GM12878 (cell line): Measurements from ENCODE around the gene JADE1. TPM values are rescaled to one million over a fixed set of nuclear protein-coding genes. Genes with fewer than 3 reads are reported as not detected.
A peak's percentile ranks its signal among the peaks of the same experiment; 100 is the strongest.

ENCODE experiments used
- ATF7 ChIP-seq: fragments of 450-650 bp; IDR thresholded peaks from 2 replicates; pipeline ENCODE4 v1.6.1; 2016; ENCODE audit warnings: low read depth, mild to moderate bottlenecking
- BCL11A ChIP-seq: IDR thresholded peaks from 2 replicates; pipeline ENCODE4 v1.6.1; 2011; ENCODE audit warnings: low read depth, low read length
- BCL3 ChIP-seq: IDR thresholded peaks from 2 replicates; pipeline ENCODE4 v1.6.1; 2011; ENCODE audit warnings: borderline replicate concordance, low read depth, mild to moderate bottlenecking, moderate library complexity, low read length; ENCODE audit not compliant: insufficient read depth, poor library complexity, severe bottlenecking
- CBFB ChIP-seq: IDR thresholded peaks from 2 replicates; pipeline ENCODE4 v1.6.1; 2016; ENCODE audit warnings: antibody characterized with exemption, low read depth
- CBX5 ChIP-seq: sonication (generic); IDR thresholded peaks from 2 replicates; pipeline ENCODE4 v1.6.1; 2016; ENCODE audit warnings: low read depth, moderate library complexity, mild to moderate bottlenecking, inconsistent platforms
- CEBPZ ChIP-seq: fragments of 150-350 bp; IDR thresholded peaks from 2 replicates; pipeline ENCODE4 v1.6.1; 2016; ENCODE audit warnings: low read depth, low read length
- EZH2 ChIP-seq: IDR thresholded peaks from 2 replicates; pipeline ENCODE4 v1.6.1; 2012; ENCODE audit warnings: low read depth, mild to moderate bottlenecking, control low read depth, inconsistent platforms, low read length, borderline replicate concordance; ENCODE audit not compliant: control insufficient read depth
- FOXM1 ChIP-seq: IDR thresholded peaks from 2 replicates; pipeline ENCODE4 v1.6.1; 2012; ENCODE audit warnings: low read depth, mild to moderate bottlenecking, inconsistent platforms, low read length, moderate library complexity
- MEF2A ChIP-seq: IDR thresholded peaks from 2 replicates; pipeline ENCODE4 v1.6.1; 2011; ENCODE audit warnings: low read depth, mild to moderate bottlenecking, low read length, moderate library complexity; ENCODE audit not compliant: insufficient read depth
- PML ChIP-seq: IDR thresholded peaks from 2 replicates; pipeline ENCODE4 v1.6.1; 2012; ENCODE audit warnings: low read length, inconsistent platforms
- RAD21 ChIP-seq: IDR thresholded peaks from 2 replicates; pipeline ENCODE4 v1.6.1; 2011; ENCODE audit warnings: mild to moderate bottlenecking, low read depth, low read length, moderate library complexity; ENCODE audit not compliant: insufficient read depth
- YY1 ChIP-seq: IDR thresholded peaks from 2 replicates; pipeline ENCODE4 v1.6.1; 2011; ENCODE audit warnings: low read depth, mild to moderate bottlenecking, low read length
- ZBED1 ChIP-seq: IDR thresholded peaks from 2 replicates; pipeline ENCODE4 v1.6.1; 2016; ENCODE audit warnings: borderline replicate concordance
- polyA plus RNA-seq, 11 experiments: library from polyadenylated mRNA; depleted of rRNA in 4 of 11; unstranded in 6 of 11; stranded (reverse) in 5 of 11; fragments of >200 nt; fragmentation: Nextera tagmentation in 4 of 11; fragmentation: Illumina TruSeq in 1 of 11; extraction: Ambion mirVana in 4 of 11; extraction: Trizol in 1 of 11; gene quantifications; 1 replicate in 1 of 11; 2 replicates in 10 of 11; pipeline versions ENCODE4 v1.2.1 to v1.2.3, GENCODE V29; 2011 to 2016; ENCODE audit warnings: inconsistent platforms in 2 of 11, missing spikeins in 2 of 11, low read depth in 1 of 11
- total RNA-seq, 4 experiments: library from RNA; depleted of rRNA in 3 of 4; stranded (reverse); fragments of >200 nt in 3 of 4; fragmentation: Illumina TruSeq in 1 of 4; extraction: Trizol in 1 of 4; gene quantifications; 2 replicates each; pipeline versions ENCODE4 v1.2.1 to v1.2.3, GENCODE V29; 2013 to 2021

Gene JADE1
- total and polyA plus RNA-seq, 10 of the 15 experiments (the other 5 are each of a cell fraction or from before 2014, with no cell fraction given), result 5.9 to 27.2 (median 15.8) TPM

GRCh38 chr4:128917781-128918180 is 108.3 kb downstream of the JADE1 start (continued):
- TF ChIP-seq CBX5 (peak; percentile 80), BCL3 (peak; percentile 72), YY1 (no peak), CBFB (peak; percentile 72; the same call in 1 of the 2 replicates), FOXM1 (peak; percentile 56; the same call in 1 of the 2 replicates), EZH2 (no peak), CEBPZ (no peak), ATF7 (peak; percentile 59; the same call in 1 of the 2 replicates), ZBED1 (no peak), PML (no peak), MEF2A (0 out of 2 replicates have a peak, but pooled peaks have one; percentile 50), BCL11A (peak; percentile 73), RAD21 (peak; percentile 12; the same call in 1 of the 2 replicates)
